Caco-2 (cell line): ENCODE measurements around the gene PTPRN2. TPM values are rescaled to one million over a fixed set of nuclear protein-coding genes. Genes with fewer than 3 reads are reported as not detected.

ENCODE experiments used
- BruUV-seq: library from RNA; stranded (reverse); fragments of 400-500 nt; replicated peaks from 2 replicates; lab custom pipeline; 2021; lab: Mats Ljungman, UMichigan
- CTCF ChIA-PET: fragments of 300-600 bp; sonication (Branson Sonifier 250); formaldehyde crosslinking; loops from one replicate; lab custom pipeline; 2022; ENCODE audit warnings: antibody characterized with exemption; lab: Charles Lee
- POLR2A ChIA-PET: fragments of 300-600 bp; sonication (Branson Sonifier 250); formaldehyde crosslinking; loops from one replicate; lab custom pipeline; 2022; ENCODE audit warnings: antibody characterized with exemption; lab: Charles Lee
- DNase-seq, 2 experiments: peaks; one replicate each; pipeline versions ENCODE4 v3.0.0 to v3.0.0-alpha.2; 2020 to 2022
- H3K27me3 ChIP-seq: replicated peaks from 2 replicates; pipeline ENCODE4 v1.6.0; 2011; ENCODE audit warnings: low read length; ENCODE audit not compliant: control insufficient read depth, insufficient read depth
- H3K36me3 ChIP-seq: 2 replicates; pipeline ENCODE4 v1.5.1; 2011; ENCODE audit warnings: low read length; ENCODE audit not compliant: control insufficient read depth, insufficient read depth
- H3K4me1 ChIP-seq: fragments of 250-450 bp; sonication (Bioruptor Pico); 2 replicates; pipeline ENCODE4 v1.5.1; 2020; ENCODE audit warnings: mild to moderate bottlenecking
- H3K4me3 ChIP-seq: 2 replicates; pipeline ENCODE4 v1.5.1; 2011; ENCODE audit warnings: low read depth, mild to moderate bottlenecking, control low read depth, low read length
- H3K9me3 ChIP-seq: fragments of 250-450 bp; sonication (Bioruptor Pico); 2 replicates; pipeline ENCODE4 v1.5.1; 2020; ENCODE audit warnings: mild to moderate bottlenecking, moderate library complexity
- H3K27ac Mint-ChIP-seq: one replicate; pipeline ENCODE4 v1.8.0; 2022; ENCODE audit warnings: mixed read lengths; ENCODE audit not compliant: unreplicated experiment
- H3K27me3 Mint-ChIP-seq: one replicate; pipeline ENCODE4 v1.8.0; 2022; ENCODE audit warnings: mixed read lengths; ENCODE audit not compliant: insufficient read depth, unreplicated experiment
- H3K36me3 Mint-ChIP-seq: one replicate; pipeline ENCODE4 v1.8.0; 2022; ENCODE audit warnings: mild to moderate bottlenecking, mixed read lengths; ENCODE audit not compliant: insufficient read depth, unreplicated experiment
- H3K4me1 Mint-ChIP-seq: one replicate; pipeline ENCODE4 v1.8.0; 2022; ENCODE audit warnings: low read depth, mixed read lengths; ENCODE audit not compliant: unreplicated experiment
- H3K4me3 Mint-ChIP-seq: one replicate; pipeline ENCODE4 v1.8.0; 2022; ENCODE audit warnings: mild to moderate bottlenecking, moderate library complexity, mixed read lengths; ENCODE audit not compliant: unreplicated experiment
- H3K9me3 Mint-ChIP-seq: one replicate; pipeline ENCODE4 v1.8.0; 2022; ENCODE audit warnings: mixed read lengths; ENCODE audit not compliant: unreplicated experiment
- CTCF ChIP-seq, 2 experiments: fragments of 200-600 bp in 1 of 2; IDR thresholded peaks; 1 replicate in 1 of 2; 2 replicates in 1 of 2; pipeline versions ENCODE4 v1.5.1 to v1.8.0; 2011 to 2022; ENCODE audit warnings: antibody characterized with exemption in 1 of 2, control low read depth in 1 of 2, inconsistent platforms in 1 of 2, low read depth in 1 of 2, low read length in 1 of 2, mild to moderate bottlenecking in 1 of 2, moderate library complexity in 1 of 2; ENCODE audit not compliant: insufficient read depth in 1 of 2, severe bottlenecking in 1 of 2, unreplicated experiment in 1 of 2
- intact Hi-C: fragments of 100-400 bp; cut with micrococcal nuclease; formaldehyde crosslinking; loops from one replicate; pipeline ENCODE4 v1.10.0; 2022; ENCODE audit not compliant: unreplicated experiment
- total RNA-seq: library from RNA; stranded (reverse); gene quantifications from 2 replicates; pipeline ENCODE4 v1.2.3, GENCODE V29; 2022

The PTPRN2 gene
- total RNA-seq, 1 experiment from 2014 or later = 1.4 TPM

- H3K36me3 Mint-ChIP-seq = no peaks in the 10 kb centered on the region
- Histone ChIP-seq H3K4me3 (no peak overlapping the region), H3K36me3 (no peaks in the 10 kb centered on the region), H3K9me3 (no peaks in the 10 kb centered on the region), H3K4me1 (no peaks in the 10 kb centered on the region), H3K27me3 (no peaks in the 10 kb centered on the region)
- no peak overlapping the region for H3K4me3 Mint-ChIP-seq
- H3K27me3 Mint-ChIP-seq = no peaks in the 10 kb centered on the region
- no peaks in the 10 kb centered on the region for H3K9me3 Mint-ChIP-seq
- DNase-seq = no peak
- TF ChIP-seq CTCF (IDR thresholded peaks at IDR 0.05; ENCODE audit: insufficient read depth in 1 of 2, low read depth in 1 of 2, low read length in 1 of 2, severe bottlenecking in 1 of 2, unreplicated experiment in 1 of 2) = no peak
- no TSS peak for BruUV-seq
- no peak overlapping the region for H3K27ac Mint-ChIP-seq
- ChIA-PET POLR2A (no interaction called here), CTCF (no interaction called here)
- no peaks in the 10 kb centered on the region for H3K4me1 Mint-ChIP-seq
- intact Hi-C loops = no loop called here
Measured at GRCh38 chr7:158475679-158476052, 112.0 kb downstream of the PTPRN2 start.

- no peaks in the 10 kb centered on the region for H3K9me3 Mint-ChIP-seq
- no peaks in the 10 kb centered on the region for H3K27me3 Mint-ChIP-seq
- no peaks in the 10 kb centered on the region for H3K9me3 ChIP-seq
- H3K36me3 Mint-ChIP-seq = no peaks in the 10 kb centered on the region
- no peak overlapping the region for H3K4me3 Mint-ChIP-seq
- H3K4me1 Mint-ChIP-seq = no peaks in the 10 kb centered on the region
- H3K4me3 ChIP-seq = no peak overlapping the region
- no peaks in the 10 kb centered on the region for H3K4me1 ChIP-seq
- no peaks in the 10 kb centered on the region for H3K36me3 ChIP-seq
- ChIA-PET CTCF (no interaction called here), POLR2A (no interaction called here)
- H3K27ac Mint-ChIP-seq = no peak overlapping the region
- no TSS peak for BruUV-seq
- no peak for DNase-seq
- no peak for TF ChIP-seq CTCF (IDR thresholded peaks at IDR 0.05; ENCODE audit: insufficient read depth in 1 of 2, low read depth in 1 of 2, low read length in 1 of 2, severe bottlenecking in 1 of 2, unreplicated experiment in 1 of 2)
- no peaks in the 10 kb centered on the region for H3K27me3 ChIP-seq
- intact Hi-C loops = no loop called here
Measured at GRCh38 chr7:158475036-158475678, 112.5 kb downstream of the PTPRN2 start.

GRCh38 chr7:158474488-158474887 is 113.1 kb downstream of the PTPRN2 start:
- no peaks in the 10 kb centered on the region for H3K4me1 ChIP-seq

More at GRCh38 chr7:158474488-158474887, 113.1 kb downstream of the PTPRN2 start:
- Mint-ChIP-seq H3K4me3 (no peak overlapping the region), H3K27ac (no peak overlapping the region), H3K36me3 (no peaks in the 10 kb centered on the region), H3K9me3 (no peaks in the 10 kb centered on the region), H3K4me1 (no peaks in the 10 kb centered on the region), H3K27me3 (no peaks in the 10 kb centered on the region)
- BruUV-seq = no TSS peak
- ChIA-PET POLR2A (no interaction called here), CTCF (no interaction called here)
- Histone ChIP-seq H3K4me3 (no peak overlapping the region), H3K36me3 (no peaks in the 10 kb centered on the region), H3K9me3 (no peaks in the 10 kb centered on the region), H3K27me3 (no peaks in the 10 kb centered on the region)
- no peak for DNase-seq
- TF ChIP-seq CTCF (IDR thresholded peaks at IDR 0.05; ENCODE audit: insufficient read depth in 1 of 2, low read depth in 1 of 2, low read length in 1 of 2, severe bottlenecking in 1 of 2, unreplicated experiment in 1 of 2) = no peak
- intact Hi-C loops = no loop called here
